ENCODE results near the gene EIF2A. TPM values are rescaled to one million over a fixed set of nuclear protein-coding genes. Genes with fewer than 3 reads are reported as not detected.

EIF2A gene
- total RNA-seq, 3 donors from 2014 or later (not counting 1 experiment from before 2014, with no cell fraction given): 102 to 124 (median 108) TPM

GRCh38 chr3:150635076-150635475 is 88.5 kb downstream of the EIF2A start:
- no peak overlapping the region for H3K4me3 ChIP-seq (ENCODE audit: low read length)

GRCh38 chr3:150635526-150635925 is 88.9 kb downstream of the EIF2A start:
- Mint-ChIP-seq H3K27me3 (ENCODE audit: low read depth in 2 of 2) (no peaks in the 10 kb centered on the region), H3K4me3 (peak overlapping the region; percentile 80), H3K4me1 (peaks cover 44 to 45% of the 10 kb centered on the region in 2 donors), H3K9me3 (no peaks in the 10 kb centered on the region), H3K27ac (peak overlapping the region; percentile 91 to 98), H3K36me3 (no peaks in the 10 kb centered on the region)
- H3K27ac ChIP-seq (ENCODE audit: low read length): peak overlapping the region; percentile 77
- intact Hi-C loops (cut with micrococcal nuclease): loop anchor here (1.0 to 5.0 kb wide), 2 partner anchors 32 to 67 kb away; partner anchors contain the start of genes ERICH6 and SELENOT
- no peaks in the 10 kb centered on the region for H3K27me3 ChIP-seq (ENCODE audit: control insufficient read depth, insufficient read depth, low read length)
- peak; percentile 92 to 95 (median 93) for ATAC-seq
- H3K36me3 ChIP-seq (ENCODE audit: control insufficient read depth, insufficient read depth, low read length): peaks cover 4% of the 10 kb centered on the region
- TF ChIP-seq CTCF (IDR thresholded peaks at IDR 0.05): no peak
- no peaks in the 10 kb centered on the region for H3K9me3 ChIP-seq (ENCODE audit: control insufficient read depth, insufficient read depth, low read length)
- DNase-seq: peak in 1 of 2 donors; percentile 64
- H3K4me1 ChIP-seq (ENCODE audit: control insufficient read depth, insufficient read depth, low read length): peaks cover 28% of the 10 kb centered on the region
- WGBS (ENCODE audit: insufficient coverage): 38% methylated on average over 1 of the region's 1 CpG
- no peak overlapping the region for H3K4me3 ChIP-seq (ENCODE audit: low read length)

More at GRCh38 chr3:150635076-150635475, 88.5 kb downstream of the EIF2A start:
- H3K4me1 Mint-ChIP-seq: peaks cover 44 to 45% of the 10 kb centered on the region in 2 donors
- Histone ChIP-seq H3K27ac (ENCODE audit: low read length) (peak overlapping the region; percentile 77), H3K27me3 (ENCODE audit: control insufficient read depth, insufficient read depth, low read length) (no peaks in the 10 kb centered on the region), H3K4me1 (ENCODE audit: control insufficient read depth, insufficient read depth, low read length) (peaks cover 28% of the 10 kb centered on the region), H3K36me3 (ENCODE audit: control insufficient read depth, insufficient read depth, low read length) (peaks cover 7% of the 10 kb centered on the region), H3K9me3 (ENCODE audit: control insufficient read depth, insufficient read depth, low read length) (no peaks in the 10 kb centered on the region)
- TF ChIP-seq CTCF (IDR thresholded peaks at IDR 0.05): no peak
- 49% methylated on average over 6 of the region's 6 CpGs for WGBS (ENCODE audit: insufficient coverage)
- H3K27me3 Mint-ChIP-seq (ENCODE audit: low read depth in 2 of 2): no peaks in the 10 kb centered on the region
- H3K27ac Mint-ChIP-seq: peak overlapping the region; percentile 91 to 98
- ATAC-seq: peak; percentile 38 to 57 (median 53)
- H3K36me3 Mint-ChIP-seq: no peaks in the 10 kb centered on the region
- no peaks in the 10 kb centered on the region for H3K9me3 Mint-ChIP-seq
- peak in 1 of 2 donors; percentile 23 for DNase-seq
- H3K4me3 Mint-ChIP-seq: peak overlapping the region; percentile 80
- intact Hi-C loops (cut with micrococcal nuclease): loop anchor here (1.0 to 5.0 kb wide), 2 partner anchors 32 to 67 kb away; partner anchors contain the start of genes ERICH6 and SELENOT

Other genes starting within 250 kb of the EIF2A start
- 10 to 100 TPM; 50.1 to 66.3 (median 63.0) TPM for gene TSC22D2, start 138.5 kb upstream of the EIF2A start, total RNA-seq
- gene SERP1, start 291 bp upstream of the EIF2A start, total RNA-seq: 100 to 1,000 TPM in 1 of 3 donors, 10 to 100 TPM in 2; 91.1 to 106 (median 94.9) TPM
- gene SELENOT, start 56.5 kb downstream of the EIF2A start, total RNA-seq: 100 to 1,000 TPM; 121 to 142 (median 133) TPM
- gene ERICH6, start 157.1 kb downstream of the EIF2A start, total RNA-seq: 1 to 10 TPM in 2 of 3 donors, under 1 TPM in 1; 0.35 to 3.7 (median 3.6) TPM
- 10 to 100 TPM; 22.7 to 25.7 (median 23.8) TPM for gene SIAH2, start 216.4 kb downstream of the EIF2A start, total RNA-seq